ENCODE data around the gene ZNF687.

Gene ZNF687

DNA sequence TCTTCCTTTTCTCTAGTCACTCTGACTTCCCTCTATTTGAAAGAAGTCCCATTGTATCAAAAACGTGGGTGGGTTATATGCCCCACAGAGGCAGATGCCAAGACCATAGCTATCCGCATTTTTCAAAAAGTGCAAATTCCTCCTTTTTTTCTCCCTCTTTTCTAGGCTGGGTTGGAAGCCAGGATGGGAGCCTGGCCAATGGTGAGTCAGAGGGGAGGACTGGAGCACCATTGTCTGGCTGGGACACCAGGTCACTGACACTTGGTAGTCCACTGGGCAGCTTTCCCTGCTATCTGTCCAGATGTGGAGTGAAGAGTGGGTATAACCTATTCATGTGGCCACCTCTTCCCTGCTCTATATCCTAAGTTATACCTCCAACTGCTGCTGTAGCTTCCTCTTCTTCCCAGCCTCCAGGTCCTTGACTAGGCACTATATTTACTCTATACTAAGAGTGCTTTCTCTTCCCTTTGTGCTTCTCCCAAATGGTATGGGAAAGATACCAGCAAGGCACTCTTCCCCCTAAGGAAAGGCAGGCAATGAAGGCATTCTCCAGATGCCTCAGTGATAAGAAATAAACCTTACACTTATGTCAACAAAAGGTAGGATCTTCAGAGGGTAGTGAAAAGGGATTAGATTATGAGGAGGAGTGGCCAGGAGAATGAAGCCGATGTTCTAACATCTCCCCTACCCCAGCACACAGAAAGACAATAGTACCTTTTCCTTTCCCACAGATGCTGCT lies 32.2 kb downstream of the ZNF687 start:
- DNase-seq = no peak

DNA sequence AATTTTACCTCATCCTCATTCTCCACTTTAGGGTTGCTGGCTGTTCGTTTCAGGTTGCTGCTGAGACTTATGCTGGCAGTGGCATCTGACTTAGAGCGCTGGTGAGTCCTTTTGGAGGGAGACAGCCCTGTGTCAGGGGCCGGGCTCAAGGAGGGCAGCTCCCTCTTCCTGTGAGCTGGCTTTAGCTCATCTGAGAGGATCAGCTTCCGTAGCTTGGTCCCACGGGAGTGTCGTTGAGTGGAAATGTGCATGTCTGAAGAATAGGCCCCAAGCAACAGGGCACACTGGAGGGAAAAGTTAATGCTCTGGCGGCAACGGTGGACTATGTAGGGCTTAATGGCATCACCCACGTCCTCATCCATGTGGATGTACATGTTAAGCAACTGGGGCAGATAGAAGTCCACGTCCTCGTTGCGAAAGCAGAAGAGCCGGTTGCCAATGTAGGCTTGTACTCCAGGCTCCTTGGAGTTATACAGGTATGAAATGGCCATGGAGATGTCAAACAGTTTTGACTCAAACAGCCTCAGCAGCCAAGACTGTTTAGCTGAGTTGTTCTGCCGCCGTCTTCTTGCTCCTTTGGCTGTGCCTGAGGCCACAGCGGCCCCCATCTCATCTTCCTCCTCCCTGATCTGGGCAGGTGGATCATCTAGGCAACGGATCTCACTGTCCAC lies 33.6 kb downstream of the ZNF687 start:
- DNase-seq = no peak

DNA sequence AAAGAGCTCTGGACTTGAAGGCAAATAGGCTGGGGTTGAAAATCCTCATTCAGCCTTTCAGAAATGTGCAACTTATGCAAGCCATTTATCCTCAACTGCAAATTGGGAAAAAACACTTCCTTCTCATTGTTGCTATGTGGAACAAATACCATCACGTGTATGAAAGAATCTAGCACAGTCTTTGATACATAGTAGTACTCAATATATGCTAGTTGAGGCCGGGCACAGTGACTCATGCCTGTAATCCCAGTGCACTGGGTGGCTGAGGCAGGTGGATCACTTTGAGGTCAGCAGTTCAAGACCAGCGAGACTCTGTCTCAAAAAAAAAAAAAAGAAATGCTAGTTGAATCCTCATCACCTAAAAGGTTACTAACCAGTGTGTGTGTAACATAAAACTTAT lies 36.9 kb downstream of the ZNF687 start:
- no peak for DNase-seq

DNA sequence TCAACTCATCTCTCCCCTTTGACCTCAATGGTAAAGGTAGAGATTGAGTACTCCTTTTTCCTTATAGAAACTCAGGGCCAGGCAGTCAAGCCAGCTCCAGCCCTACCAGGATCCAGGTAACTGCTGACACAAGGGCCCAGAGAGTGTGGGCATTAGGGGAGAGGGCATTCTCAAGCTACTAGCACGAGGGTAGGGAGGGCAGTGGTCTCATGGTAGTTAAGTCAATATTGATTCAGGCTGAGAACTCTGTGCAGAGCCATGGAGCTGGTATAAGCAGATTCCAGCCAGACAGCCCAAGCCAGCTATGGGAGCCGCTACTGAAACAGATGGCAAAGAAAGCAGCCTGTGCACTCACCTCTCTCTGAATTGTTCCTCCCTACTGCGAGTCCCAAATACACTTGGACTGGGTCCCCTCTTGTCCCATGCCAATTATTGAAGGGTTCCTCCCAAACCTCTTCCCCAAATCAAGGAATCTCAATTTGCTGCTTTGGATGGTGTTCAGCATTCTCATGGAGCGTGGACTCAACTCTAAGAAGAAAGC lies 42.4 kb downstream of the ZNF687 start:
- DNase-seq = no peak

DNA sequence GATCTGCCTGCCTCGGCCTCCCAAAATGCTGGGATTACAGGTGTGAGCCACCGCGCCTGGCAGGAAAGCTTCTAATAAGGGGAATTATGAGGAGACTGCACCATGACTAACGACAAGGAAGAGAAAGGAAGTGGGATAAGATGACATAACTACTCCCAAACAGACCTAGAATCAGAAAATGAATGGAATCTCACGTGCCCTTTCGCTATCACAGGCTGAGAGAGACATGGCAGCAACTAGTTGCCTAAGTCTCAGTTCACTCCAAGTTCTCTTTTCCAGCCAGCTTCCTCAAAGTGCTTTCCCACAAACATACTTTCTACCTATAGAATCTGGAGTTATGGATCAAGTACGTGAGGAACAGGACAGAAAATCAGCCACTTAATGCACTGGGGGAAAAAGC lies 43.1 kb downstream of the ZNF687 start:
- no peak for DNase-seq

DNA sequence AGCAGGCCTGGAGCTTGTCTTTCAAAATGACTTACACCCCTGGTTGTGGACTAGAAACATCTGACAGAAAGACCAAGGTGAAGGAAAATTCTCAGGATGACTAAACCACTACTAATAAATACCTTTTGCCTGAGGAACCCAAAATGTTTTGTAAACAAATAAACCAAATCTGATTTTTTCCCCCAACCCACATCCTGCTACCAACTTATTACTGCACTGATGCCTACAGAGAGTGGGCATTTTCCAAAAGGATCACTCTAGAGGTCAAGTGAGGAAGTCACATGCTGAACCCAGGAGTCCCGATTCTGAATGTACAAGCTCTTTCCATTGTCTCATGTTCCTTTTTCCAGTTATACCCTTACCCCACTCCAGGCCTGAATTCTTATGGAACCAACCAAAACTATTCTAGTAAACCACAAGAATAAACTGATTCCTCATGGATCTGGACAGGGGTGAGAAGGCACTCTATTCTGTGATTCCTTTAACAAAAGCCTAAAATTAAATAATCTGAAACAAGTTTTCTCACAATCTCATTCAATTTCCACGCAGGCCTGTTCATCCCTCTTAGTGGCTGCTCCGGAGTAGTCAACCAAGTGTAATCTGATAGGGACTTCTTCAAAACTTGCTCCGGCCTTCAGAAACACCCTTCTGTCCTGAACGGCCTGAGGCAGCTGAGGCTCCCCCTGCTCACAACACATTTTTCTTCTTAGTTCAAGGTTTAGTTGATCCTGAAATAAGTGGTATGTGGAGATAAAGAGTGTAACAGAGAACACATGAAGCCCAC lies 43.7 kb downstream of the ZNF687 start:
- no peak for DNase-seq

DNA sequence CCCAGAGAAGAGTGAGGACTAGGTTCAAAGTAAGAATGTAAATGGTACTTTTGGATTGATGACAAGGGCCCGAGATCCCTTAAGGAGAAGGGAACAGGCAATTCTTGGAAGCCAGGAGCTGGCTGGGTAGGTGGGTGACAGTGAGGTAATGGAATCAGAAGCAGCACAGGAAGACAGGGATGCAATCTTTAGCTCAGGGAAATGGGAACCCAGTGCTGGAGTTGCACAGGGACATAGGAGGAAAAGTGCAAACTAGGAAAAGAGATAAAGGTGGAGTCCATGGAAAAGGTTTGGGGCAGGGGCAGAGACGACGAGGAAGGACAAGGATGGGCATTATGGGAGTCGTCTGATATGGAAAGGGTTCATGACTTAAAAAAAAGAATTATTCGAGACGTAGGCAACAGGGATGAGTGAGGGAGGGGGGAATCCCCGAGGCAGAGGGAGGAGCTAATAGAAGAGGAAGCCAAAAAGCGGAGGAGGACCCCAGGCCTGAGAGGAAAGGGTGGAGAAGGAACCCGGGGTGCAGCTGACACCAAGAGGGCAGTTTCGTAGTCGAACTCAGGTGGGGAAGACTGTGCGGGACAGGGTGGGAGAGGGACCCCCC lies 44.6 kb downstream of the ZNF687 start:
- DNase-seq = peak; percentile 62

DNA sequence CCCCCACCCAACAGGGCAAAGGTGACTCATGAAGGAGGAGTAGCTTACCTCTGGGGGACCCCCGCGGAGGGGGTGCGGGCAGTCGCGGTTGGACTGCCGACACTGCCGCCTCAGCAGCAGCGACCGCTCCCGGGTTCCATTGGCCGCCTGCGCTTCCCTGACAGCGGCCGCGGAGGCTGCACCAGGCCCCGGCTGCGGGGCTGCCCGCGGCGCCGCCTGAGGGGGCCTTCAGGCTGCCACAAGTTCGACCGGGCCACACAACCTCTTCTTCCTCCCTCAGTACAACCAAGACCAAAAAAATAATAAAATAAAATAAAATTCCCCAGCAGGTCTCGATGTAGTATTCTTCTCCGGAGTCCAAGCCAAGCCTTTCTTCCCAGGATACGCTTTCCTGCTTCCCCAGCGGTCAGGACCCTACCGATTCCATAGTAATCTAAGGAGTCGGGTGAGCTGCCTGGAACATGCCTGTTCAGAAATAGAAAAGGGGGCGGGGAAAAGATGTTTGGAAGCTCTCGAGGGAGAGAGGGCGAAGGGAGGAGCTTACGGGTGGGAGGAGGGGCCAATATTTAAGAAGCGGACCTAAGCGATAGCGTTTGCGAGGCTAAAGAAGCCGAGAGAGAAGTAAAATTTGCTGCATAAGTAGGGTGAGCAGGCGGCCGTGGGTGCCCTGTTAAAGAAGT lies 45.3 kb downstream of the ZNF687 start, which contains the start of gene PI4KB:
TSS of gene PI4KB (minus strand) at position 194 of the 680 bp plus-strand sequence. CDS start 10,935 bp downstream, outside the sequence.
- peak; percentile 65 for DNase-seq

DNA sequence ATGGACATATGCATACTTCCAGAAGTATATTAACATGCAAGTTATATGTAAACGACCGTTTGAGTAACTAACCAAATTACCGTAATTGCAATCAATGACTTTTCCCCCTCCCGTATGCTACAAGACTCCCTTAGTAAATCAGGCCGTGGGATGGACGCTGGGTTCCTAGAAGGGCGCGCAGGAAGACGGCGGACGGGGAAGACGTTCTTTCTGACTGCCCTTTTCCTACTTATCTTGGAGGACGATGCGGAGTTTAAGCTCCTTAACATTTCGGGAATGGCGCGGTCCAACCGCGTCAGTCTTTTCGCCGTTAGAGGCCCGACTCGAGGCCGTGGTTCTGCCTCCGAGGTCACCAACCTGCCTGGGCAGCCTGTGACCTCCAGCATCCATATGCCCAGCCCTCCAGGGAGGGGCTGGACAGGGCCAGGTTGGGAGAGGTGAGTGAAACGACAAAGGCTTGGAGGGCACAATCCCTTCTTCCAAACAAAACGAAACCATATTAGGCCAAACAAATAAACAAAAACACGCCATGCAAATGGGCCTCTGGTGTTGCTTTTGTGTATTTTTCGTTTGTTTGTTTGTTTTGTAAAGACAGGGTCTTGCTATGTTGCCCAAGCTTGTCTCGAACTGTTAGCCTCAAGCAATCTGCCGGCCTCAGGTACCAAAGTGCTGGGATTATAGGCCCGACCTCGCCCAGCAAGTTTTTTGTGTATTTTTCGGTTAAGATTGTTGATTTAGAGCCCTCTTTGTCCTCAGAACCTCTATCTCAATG lies 46.0 kb downstream of the ZNF687 start:
- no peak for DNase-seq

DNA sequence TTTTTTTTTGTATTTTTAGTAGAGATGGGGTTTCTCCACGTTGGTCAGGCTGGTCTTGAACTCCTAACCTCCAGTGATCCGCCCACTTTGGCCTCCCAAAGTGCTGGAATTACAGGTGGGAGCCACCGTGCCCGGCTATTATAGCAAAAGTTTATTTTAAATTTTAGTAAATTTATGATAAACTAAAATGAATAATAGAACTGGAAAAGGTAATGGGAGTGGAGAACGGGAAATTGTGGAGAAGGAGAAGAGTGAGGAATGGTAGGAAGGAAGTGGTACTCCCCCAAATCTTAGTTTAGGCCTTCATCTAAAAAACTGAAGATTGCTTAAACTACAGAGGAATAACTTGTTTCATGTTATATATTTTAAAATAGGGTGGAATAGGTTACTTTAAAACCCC lies 52.7 kb downstream of the ZNF687 start:
- DNase-seq = no peak

DNA sequence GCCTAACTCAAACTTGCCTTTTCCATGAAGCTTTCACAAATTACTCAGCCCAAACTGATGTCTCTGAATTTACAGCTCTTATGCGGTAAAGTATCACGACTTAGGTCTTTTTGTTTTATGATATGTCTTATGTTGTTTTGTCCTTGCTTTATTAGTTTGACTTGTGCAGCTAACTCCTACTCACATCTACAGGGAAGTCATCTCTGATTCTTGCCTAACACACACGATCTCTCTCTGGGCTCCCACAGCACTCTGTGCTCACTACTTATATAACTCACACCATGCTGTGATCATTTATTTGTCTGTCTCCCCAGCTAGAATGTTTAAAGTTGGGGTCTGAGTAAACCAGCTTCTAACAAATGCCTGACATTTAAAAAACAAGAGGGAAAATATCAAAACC lies 54.5 kb downstream of the ZNF687 start:
- no peak for DNase-seq

DNA sequence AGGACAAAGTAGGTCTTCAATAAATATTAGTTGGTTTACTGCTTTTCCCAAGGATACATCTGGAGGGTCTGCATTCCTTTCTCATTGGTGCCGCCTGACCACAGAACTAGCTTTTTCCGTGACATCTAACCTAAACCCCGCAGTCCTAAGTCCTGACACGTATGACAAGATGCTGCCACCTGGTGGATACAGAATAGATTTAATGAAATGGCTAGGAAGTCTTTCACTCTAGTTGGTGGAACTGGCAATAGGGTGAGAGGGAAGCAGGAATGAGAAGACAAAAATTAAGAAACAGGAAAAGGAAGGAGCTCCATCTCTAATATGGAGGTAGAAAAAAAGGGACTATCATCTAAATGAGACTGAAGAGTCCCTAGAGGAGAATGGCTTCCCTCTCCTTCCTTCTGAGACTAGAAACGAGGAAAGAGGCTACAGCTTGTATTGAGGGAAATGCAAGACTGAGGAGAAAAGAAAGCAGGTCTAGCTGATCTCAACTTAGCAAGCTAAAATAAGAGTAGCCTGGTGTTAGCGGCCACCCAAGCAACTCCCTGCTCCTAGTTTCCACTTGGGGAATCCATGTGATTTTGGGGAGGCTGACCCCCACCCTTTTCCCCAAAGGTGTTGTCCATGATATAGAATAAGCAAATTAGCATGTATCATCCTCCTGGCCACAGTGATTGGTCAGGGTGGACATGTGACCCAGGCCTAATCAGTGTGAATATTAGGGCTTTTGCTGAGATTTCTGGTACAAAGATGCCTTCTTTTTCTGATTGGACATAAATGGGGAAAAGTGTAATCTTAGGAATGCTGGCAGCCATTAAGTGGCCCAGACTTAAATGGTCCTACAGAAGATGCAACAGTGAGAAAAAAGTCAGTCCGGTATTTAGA lies 59.0 kb downstream of the ZNF687 start:
- no peak for DNase-seq

Data from NK-92 treated with Interleukin-12 subunit alpha and Interleukin-12 subunit beta, amount 100 ng/mL, for 24 hours (cell line).